ENCODE measurements around the gene KIAA0232.
"Not testable (repeated sequence)": the region's sequence is repeated elsewhere in the genome, so short reads cannot be mapped to it uniquely, and the experiment has no call there.

The KIAA0232 gene

GRCh38 chr4:6794189-6794588 is 11.7 kb downstream of the KIAA0232 start:
- H3F3A ChIP-seq (ENCODE audit: insufficient read depth, low read length): no peaks in the 10 kb centered on the region
- no peaks in the 10 kb centered on the region for H3K9me2 ChIP-seq (replicated peaks; ENCODE audit: insufficient read depth, low read length)
- H3K9ac ChIP-seq (ENCODE audit: low read length): no peak overlapping the region
- no peaks in the 10 kb centered on the region for H3K4me1 ChIP-seq (ENCODE audit: low read length)
- peaks cover 97% of the 10 kb centered on the region for H3K79me2 ChIP-seq (ENCODE audit: low read length)
- H3K27me3 ChIP-seq (replicated peaks; ENCODE audit: insufficient read depth, low read length): no peaks in the 10 kb centered on the region
- H3K27ac ChIP-seq (ENCODE audit: low read length): no peak overlapping the region
- no peak for TF ChIP-seq EZH2 (optimal IDR thresholded peaks at IDR 0.05; ENCODE audit: low read depth, low read length)
- no peak for TF ChIP-seq CTCF (IDR thresholded peaks at IDR 0.05; ENCODE audit: low read length)
- no peak for TF ChIP-seq EZH2phosphoT487 (IDR thresholded peaks at IDR 0.05; ENCODE audit: low read length)
- no peak overlapping the region for H3K4me3 ChIP-seq (ENCODE audit: low read length)
- H2AFZ ChIP-seq (ENCODE audit: low read length): no peak overlapping the region
- H4K20me1 ChIP-seq (ENCODE audit: insufficient read depth, low read length): peaks cover 14% of the 10 kb centered on the region; the same call in 1 of the 2 replicates
- no peaks in the 10 kb centered on the region for H3K36me3 ChIP-seq (replicated peaks; ENCODE audit: insufficient read depth, low read length)
- H3K4me2 ChIP-seq (ENCODE audit: low read depth, low read length): no peak overlapping the region
- DNase-seq: no peak
- H3K9me3 ChIP-seq (replicated peaks; ENCODE audit: insufficient read depth, low read length): no peaks in the 10 kb centered on the region

DNA sequence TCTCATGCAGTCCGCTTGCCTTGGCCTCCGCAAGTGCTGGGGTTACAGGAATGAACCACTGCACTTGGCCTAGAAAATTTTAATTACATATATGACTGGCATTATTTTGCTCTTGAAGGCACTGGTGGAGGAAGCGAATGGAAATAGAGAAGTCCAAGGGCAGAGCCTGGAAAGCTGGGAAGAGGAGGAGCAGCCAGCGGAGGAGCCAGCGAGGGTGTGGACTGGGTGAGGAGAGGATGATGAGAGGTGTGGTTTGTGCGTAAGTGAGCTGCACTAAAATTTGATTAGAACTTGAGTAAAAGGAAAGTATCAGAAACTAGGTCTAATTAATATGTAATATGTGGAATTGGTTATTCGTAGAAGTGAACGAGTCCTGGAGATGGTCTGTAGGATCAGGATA is 13.3 kb downstream of the KIAA0232 start:
- no peak overlapping the region for H2AFZ ChIP-seq (ENCODE audit: low read length)
- H3K4me1 ChIP-seq (ENCODE audit: low read length): no peaks in the 10 kb centered on the region
- no peaks in the 10 kb centered on the region for H3K36me3 ChIP-seq (replicated peaks; ENCODE audit: insufficient read depth, low read length)
- H3K27me3 ChIP-seq (replicated peaks; ENCODE audit: insufficient read depth, low read length): no peaks in the 10 kb centered on the region
- H3K9ac ChIP-seq (ENCODE audit: low read length): no peak overlapping the region
- H4K20me1 ChIP-seq (ENCODE audit: insufficient read depth, low read length): peaks cover 20% of the 10 kb centered on the region; the same call in 1 of the 2 replicates
- TF ChIP-seq EZH2phosphoT487 (IDR thresholded peaks at IDR 0.05; ENCODE audit: low read length) (no peak), CTCF (IDR thresholded peaks at IDR 0.05; ENCODE audit: low read length) (no peak), EZH2 (optimal IDR thresholded peaks at IDR 0.05; ENCODE audit: low read depth, low read length) (no peak)
- no peaks in the 10 kb centered on the region for H3F3A ChIP-seq (ENCODE audit: insufficient read depth, low read length)
- H3K9me3 ChIP-seq (replicated peaks; ENCODE audit: insufficient read depth, low read length): no peaks in the 10 kb centered on the region
- H3K4me2 ChIP-seq (ENCODE audit: low read depth, low read length): no peak overlapping the region
- no peaks in the 10 kb centered on the region for H3K9me2 ChIP-seq (replicated peaks; ENCODE audit: insufficient read depth, low read length)
- no peak overlapping the region for H3K4me3 ChIP-seq (ENCODE audit: low read length)
- DNase-seq: no peak
- H3K79me2 ChIP-seq (ENCODE audit: low read length): peaks cover 97% of the 10 kb centered on the region
- no peak overlapping the region for H3K27ac ChIP-seq (ENCODE audit: low read length)

GRCh38 chr4:6797368-6797767 is 14.8 kb downstream of the KIAA0232 start:
- H3K4me2 ChIP-seq (ENCODE audit: low read depth, low read length); H2AFZ ChIP-seq (ENCODE audit: low read length); H3K4me3 ChIP-seq (ENCODE audit: low read length); H3K4me1 ChIP-seq (ENCODE audit: low read length); DNase-seq; H3F3A ChIP-seq (ENCODE audit: insufficient read depth, low read length); H3K36me3 ChIP-seq (replicated peaks; ENCODE audit: insufficient read depth, low read length); H3K9ac ChIP-seq (ENCODE audit: low read length); H3K27me3 ChIP-seq (replicated peaks; ENCODE audit: insufficient read depth, low read length); H3K9me2 ChIP-seq (replicated peaks; ENCODE audit: insufficient read depth, low read length); H3K27ac ChIP-seq (ENCODE audit: low read length); H3K9me3 ChIP-seq (replicated peaks; ENCODE audit: insufficient read depth, low read length): not testable (repeated sequence)
- peaks cover 97% of the 10 kb centered on the region for H3K79me2 ChIP-seq (ENCODE audit: low read length)
- H4K20me1 ChIP-seq (ENCODE audit: insufficient read depth, low read length): peaks cover 19% of the 10 kb centered on the region

DNA sequence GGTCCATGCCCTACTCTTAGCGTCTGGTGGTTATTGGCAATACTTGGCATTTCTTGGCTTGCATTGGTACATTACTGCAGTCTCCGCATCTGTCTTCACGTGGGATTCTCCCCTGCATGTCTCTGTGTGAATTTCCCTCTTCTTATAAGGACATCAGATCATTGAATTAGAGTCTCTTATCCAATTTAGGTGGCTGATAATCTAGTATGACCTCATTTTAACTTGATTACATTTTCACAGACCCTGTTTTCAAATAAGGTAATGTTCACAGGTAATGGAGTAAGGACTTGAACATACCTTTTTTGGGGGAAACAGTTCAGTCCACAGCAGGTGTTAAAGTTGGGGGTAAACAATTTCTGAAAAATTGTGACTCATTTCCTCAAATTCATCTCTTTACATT is 16.6 kb downstream of the KIAA0232 start:
- no peaks in the 10 kb centered on the region for H3K36me3 ChIP-seq (replicated peaks; ENCODE audit: insufficient read depth, low read length)
- DNase-seq: no peak
- H3K4me3 ChIP-seq (ENCODE audit: low read length): no peak overlapping the region
- no peaks in the 10 kb centered on the region for H3F3A ChIP-seq (ENCODE audit: insufficient read depth, low read length)
- no peak overlapping the region for H2AFZ ChIP-seq (ENCODE audit: low read length)
- peaks cover 95% of the 10 kb centered on the region for H3K79me2 ChIP-seq (ENCODE audit: low read length)
- H3K27me3 ChIP-seq (replicated peaks; ENCODE audit: insufficient read depth, low read length): no peaks in the 10 kb centered on the region
- H4K20me1 ChIP-seq (ENCODE audit: insufficient read depth, low read length): peaks cover 18% of the 10 kb centered on the region
- H3K4me2 ChIP-seq (ENCODE audit: low read depth, low read length): no peak overlapping the region
- no peak overlapping the region for H3K27ac ChIP-seq (ENCODE audit: low read length)
- TF ChIP-seq EZH2phosphoT487 (IDR thresholded peaks at IDR 0.05; ENCODE audit: low read length) (no peak), EZH2 (optimal IDR thresholded peaks at IDR 0.05; ENCODE audit: low read depth, low read length) (no peak), CTCF (IDR thresholded peaks at IDR 0.05; ENCODE audit: low read length) (no peak)
- H3K9me2 ChIP-seq (replicated peaks; ENCODE audit: insufficient read depth, low read length): no peaks in the 10 kb centered on the region
- H3K9ac ChIP-seq (ENCODE audit: low read length): no peak overlapping the region
- no peaks in the 10 kb centered on the region for H3K4me1 ChIP-seq (ENCODE audit: low read length)
- H3K9me3 ChIP-seq (replicated peaks; ENCODE audit: insufficient read depth, low read length): no peaks in the 10 kb centered on the region
